ENCODE measurements around the gene PLCH2. TPM values are rescaled to one million over a fixed set of nuclear protein-coding genes. Genes with fewer than 3 reads are reported as not detected.

Gene PLCH2
- total RNA-seq, 1 donor from 2014 or later = 3.4 TPM

DNA sequence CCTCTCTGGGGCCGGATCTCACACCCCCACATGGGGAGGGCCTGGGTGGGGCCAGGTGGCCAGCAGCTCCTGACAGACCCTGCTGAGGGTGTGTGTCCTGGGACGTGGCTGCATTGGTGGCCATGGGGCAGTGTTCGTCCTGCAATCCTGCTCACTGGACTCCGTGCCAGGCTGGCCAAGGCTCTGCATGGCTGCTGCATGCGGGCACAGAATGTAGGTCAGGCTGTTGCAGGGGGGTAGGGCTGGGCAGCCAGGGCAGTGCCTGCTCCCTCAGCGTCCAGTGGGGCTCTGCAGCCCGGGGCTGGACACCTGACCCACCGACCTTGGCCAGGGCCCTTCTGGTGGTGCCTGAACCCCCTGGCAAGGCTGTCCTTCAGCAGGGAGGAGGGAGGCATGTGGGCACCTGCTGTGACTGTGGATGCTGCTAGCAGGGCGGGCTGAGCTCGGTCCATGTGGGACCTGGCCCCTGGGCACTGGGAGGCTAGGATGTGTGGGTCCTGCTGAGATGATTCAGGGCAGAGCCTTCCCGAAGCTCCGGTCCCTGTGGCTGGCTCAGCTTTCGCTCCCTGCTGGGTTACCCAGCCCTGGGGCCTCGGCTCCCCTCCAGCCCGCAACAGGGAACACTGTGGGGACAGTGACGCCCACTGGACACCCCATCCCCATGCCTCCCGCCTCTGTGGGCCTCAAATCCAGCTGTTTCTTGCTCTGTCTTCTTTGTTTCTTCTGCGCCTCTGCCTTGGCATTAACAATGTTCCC is 14.9 kb upstream of the PLCH2 start:
- DNase-seq (ENCODE audit: low spot score) = peak; percentile 82
- peak; percentile 81 for ATAC-seq

DNA sequence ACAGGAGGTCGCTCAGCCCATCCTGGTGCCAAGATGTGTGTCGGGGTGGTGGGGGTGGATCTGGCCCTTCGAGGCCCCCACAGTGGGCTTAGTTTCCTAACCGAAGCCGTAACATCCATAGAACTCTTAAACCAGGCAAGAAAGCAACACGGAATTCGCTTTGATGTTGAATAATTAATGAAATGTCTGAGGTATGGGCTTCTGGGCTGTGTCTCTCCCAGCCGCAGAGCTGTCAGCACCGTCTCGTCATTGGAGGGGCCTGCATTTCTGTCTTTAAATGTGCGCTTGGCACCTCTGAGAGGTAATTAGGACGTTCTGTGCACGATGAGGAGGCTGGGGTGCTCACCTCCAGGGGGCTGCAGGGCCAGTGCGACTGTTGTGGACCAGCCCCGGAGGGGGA is 13.3 kb upstream of the PLCH2 start:
- no peak for ATAC-seq
- DNase-seq (ENCODE audit: low spot score) = no peak

DNA sequence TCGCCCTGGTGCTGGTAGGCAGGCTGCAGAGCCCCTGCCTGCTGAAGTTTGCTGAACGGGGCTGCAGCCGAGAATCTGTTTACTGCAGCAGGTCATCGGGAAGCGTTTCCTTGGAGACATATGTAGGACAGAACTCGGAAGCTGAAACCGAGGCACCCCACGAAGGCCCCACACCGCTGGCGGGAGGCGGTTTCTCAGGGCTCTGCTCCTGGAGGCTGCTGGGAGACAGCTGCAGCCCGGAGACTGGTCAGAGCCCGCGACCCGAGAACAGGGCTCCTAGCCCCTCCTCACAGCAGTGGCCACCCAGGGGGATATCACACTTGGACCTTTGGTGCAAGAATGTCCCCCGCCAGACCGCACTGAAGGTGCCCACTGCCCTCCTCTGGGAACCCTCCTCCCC is 12.7 kb upstream of the PLCH2 start:
- ATAC-seq (no peak), DNase-seq (ENCODE audit: low spot score) (no peak)

DNA sequence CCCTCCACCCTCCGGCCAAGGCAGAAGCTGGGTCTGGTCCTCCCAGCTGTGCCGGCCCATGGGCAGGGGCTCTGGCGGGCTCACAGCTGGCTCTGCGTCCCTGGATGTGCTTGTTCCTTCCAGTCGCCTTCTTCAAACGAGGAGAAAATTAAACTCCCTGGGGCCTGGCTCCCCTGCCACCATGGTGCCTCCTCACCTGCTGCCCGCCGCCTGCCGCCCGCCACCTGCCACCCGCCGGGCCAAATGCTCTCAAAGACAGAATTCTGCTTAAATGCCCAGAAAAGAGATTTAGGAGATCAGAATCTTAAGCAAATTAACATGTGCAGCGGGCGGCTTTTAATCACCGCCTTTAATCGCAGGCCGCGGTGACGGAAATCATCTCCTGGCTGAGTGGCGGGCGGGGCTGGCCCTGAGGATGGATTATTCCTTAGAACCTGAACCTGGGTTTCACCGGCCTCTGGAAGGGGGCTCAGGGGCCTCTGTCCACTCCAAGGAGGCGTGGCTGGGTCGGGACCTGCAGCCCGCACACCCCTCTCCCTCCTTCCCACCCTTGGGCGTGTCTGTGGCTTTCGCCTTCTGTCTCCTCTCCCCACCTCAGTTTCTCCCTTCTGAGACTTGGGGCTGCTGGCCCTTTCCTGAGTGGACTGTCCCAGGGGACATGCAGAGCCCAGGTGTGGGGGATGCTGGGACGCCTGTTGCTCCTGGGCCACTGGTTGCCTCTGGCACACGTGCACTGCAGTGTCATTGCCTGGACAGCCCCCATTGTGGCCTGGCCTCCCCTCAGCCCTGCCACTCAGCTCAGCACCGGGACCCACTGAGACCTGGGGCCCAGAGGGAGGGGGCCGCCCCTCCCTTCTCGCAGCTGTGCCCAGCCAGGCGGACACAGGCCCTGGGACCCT is 10.5 kb upstream of the PLCH2 start:
- no peak for ATAC-seq

DNA sequence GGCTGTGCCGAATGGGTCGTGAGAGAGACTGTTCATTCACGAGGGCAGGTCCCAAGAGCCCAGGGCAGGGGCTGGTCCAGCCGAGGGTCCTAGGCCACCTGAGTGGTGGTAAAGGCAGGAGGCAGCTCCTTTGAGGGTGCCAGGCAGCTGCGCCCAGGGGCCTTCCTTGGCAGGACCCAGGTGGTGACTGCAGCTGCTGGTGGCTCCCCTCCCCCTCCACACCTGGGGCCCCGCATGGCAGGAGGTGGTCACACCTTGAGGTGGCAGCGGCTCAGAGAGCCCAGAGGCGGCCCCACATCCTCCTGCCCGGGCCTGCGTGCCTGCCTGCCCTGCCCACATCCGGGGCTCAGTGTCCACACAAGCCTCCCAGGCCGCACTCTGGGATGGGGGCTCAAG is 9.8 kb upstream of the PLCH2 start:
- no peak for DNase-seq (ENCODE audit: low spot score)

More for the DNA sequence above, 10.5 kb upstream of the PLCH2 start:
- DNase-seq (ENCODE audit: low spot score) = no peak

DNA sequence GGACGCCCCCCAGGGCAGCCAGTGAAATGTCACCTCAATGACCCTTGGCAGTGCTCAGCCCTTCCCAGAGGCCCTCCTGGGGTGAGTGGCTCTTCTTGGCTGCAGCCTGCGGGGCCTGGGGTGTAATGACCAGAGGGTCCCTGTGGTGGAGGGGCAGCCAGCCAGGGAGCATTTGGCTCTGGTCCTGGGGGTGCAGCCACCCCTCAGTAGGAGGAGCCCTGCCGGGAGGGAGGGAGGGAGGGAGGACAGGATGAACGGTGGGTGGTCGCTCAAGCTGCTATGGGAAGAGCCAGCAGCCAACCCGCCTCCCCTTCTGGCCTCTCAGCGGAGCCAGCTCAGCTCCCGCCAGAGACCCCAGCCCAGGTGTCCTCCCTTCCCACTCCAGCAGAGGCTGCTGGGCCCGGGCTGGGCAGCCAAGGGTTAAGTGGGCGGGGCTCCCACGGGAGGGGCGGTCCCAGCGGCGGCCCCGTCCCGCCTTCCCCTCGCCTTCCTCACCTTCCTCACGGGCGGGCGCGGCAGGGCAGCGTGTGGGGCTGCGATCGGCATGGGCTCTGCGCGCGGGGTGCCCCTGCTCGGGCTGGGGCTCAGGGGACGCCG is 9.0 kb upstream of the PLCH2 start:
- DNase-seq (ENCODE audit: low spot score) (no peak), ATAC-seq (no peak)

More for the DNA sequence above, 9.8 kb upstream of the PLCH2 start:
- ATAC-seq = no peak

DNA sequence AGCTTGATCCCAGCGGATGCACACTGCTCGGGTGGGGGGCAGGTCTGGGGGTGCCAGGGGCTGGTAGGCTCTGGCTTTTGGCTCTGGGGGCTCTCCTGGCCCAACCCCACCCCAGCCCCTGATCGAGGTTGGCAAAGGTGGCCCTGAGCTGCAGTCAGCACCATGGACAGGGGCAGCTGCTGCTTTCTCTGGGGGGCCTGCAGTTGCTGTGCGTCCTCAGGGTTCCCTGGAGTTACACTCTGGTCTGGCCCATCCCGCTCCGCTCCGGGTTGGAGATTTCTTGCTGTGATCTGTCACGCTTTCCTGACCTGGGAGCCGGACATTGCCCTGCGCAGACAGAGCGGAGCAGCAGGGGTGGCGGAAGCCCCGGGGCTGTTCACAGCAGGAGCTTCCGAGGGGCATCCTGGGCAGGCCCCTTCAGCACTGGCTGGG is 8.0 kb upstream of the PLCH2 start:
- ATAC-seq (peak; percentile 46), DNase-seq (ENCODE audit: low spot score) (no peak)

DNA sequence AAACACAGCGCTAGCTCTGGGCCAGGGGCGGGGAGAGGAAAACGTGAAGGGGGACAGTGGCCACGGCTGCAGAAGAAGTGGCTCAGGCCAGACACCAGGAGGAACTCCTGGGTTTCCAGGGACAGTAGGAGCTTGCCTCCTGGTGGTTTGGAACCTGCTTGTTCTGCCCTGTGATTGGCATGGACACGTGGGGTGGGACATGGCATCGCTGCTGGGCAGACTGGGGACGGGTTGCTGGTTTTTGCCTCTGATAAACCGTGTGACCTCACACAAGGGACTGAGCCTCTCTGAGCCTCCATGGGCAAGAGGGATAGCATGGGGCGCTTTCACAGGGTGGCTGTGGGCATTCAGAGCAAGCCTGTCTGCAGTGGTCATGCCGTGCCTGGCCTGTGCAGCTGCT is 7.5 kb upstream of the PLCH2 start:
- DNase-seq (ENCODE audit: low spot score) (no peak), ATAC-seq (no peak)

DNA sequence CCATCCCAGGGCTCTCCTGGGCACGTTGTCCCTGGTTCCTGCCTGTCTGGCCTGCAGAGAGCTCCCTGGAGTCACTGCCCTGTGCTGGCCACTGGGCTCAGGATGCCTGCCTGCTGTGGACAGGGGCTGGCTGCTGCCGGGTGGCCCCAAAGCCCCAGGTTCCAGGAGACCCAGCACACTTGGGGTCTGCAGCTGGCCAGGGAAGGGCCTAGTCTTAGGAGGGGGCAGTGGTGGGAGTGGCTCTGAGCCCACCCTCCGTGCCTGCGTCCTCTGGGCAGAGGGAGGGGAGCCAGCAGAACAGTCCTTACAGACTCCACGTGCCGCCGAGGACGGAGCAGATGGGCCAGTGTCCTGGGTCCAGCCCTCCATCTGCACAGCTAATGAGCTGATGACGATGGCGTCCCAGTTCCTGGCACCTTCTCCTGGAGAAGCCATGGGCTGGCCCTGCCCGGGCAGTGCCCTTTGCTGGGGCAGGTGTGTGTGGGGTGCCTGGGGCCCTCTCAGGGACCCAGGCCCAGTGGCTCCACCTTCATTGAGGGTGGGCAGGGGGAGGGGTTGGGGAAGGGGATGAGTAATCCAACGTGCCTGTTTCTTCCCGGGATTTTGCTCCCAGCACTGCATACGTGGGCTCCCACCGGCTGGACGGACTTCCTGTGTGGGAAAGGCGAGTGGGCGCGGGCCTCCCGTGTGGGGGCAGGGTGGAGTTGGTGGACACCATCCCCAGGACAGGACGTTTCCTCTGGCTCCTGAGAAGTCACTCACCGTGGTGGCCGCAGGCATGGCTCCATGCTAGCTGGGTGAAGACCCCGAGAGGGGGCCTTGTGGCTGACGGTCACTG is 6.8 kb upstream of the PLCH2 start:
- no peak for ATAC-seq
- no peak for DNase-seq (ENCODE audit: low spot score)

DNA sequence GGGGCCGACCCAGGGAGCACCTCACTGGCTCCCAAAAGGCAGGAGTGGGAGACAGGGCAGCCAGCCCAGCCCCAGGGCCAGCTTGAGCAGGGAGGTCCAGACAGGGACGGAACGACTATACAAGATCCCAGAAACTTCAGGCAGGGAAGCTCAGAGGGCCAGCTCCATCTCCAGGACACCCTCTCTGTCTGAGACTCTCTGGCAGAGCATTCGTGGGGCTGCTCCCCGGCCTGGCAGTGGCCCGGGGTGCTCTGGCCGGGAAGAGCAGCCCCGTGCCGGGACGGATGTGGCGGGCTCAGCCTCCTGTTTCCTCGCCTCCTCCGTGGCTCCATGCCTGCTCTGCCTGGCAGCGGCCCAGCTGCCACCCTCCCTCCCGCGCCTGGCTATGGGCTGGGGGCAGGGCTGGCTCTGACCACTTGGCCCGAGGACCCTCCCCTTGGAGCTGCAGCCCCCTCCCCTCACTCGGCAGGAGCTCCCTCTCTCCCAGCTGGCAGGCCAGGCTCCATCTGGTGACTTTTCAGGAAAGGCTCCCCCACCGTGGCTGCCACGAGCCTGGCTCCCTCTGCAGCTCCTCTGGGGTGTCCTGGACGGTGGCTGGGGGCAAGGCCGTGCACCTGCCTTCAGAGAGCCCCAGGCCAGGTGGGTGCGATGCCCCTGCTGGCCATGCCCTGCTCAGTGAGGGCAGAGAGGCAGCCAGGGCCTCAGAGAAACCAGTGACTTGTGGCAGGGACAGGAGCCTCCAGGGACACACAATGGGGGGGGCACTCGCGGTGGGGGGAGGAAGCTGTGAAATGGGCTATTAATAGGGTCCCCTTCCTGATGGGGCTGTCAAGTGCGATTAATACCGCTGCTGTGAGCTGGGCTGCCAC is 5.6 kb upstream of the PLCH2 start:
- DNase-seq (ENCODE audit: low spot score) = no peak

DNA sequence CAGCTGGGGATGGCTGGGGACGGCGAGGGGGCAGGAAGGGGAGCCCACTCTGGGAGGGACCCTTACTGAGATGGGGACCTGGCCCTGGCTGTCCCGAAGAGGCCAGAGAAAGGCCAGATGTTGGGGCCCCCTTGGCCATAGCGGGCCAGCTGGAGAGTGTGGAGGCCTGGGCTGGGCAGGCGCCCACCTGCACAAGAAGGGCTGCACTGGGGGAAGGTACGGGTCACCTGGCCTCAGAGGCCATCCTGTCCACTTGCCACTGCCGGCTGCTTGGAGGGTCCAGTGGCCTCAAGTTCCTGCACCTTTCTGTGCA is 5.0 kb upstream of the PLCH2 start:
- DNase-seq (ENCODE audit: low spot score) (no peak), ATAC-seq (no peak)

More for the DNA sequence above, 5.6 kb upstream of the PLCH2 start:
- no peak for ATAC-seq

DNA sequence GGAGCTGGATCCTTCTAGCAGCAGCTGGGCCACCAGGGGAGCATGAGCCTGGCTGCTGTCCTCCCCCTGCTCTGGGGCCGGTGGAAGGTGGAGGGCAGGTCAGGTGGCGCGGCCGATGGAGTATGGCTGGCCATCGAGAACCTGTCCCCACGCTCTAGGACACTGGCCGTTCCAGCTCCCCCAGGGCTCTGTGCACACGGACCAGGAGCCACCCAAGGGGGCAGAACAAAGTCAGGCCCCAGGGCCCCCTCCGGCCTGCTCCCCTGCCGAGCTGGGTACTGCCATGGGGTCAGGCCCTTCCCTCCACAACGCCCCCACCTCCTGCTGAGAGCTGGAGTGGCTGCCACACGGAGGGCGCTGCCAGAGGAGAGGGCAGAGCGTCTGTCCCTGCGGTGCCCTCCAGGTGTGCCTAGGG is 4.5 kb upstream of the PLCH2 start:
- ATAC-seq (no peak), DNase-seq (ENCODE audit: low spot score) (no peak)

DNA sequence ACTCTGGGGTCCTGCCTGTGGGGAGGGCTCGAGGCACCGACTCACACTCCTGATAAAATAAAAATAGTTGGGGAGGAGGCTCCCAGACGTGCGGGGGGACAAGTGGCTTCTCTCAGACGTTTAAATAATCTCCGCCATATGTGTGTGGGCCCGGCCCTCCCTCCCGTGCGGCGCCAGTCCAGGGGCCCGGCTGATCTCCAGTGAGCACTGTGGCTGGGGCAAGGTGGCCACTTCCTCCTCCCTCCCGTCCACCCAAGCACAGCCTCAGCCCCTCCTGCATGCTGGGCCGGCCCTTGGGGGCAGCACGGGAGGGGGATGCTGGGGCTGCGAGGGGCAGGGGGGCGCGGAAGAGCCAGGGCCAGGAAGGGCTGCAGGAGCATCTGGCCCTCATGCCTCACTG is 4.0 kb upstream of the PLCH2 start:
- DNase-seq (ENCODE audit: low spot score) (no peak), ATAC-seq (no peak)

DNA sequence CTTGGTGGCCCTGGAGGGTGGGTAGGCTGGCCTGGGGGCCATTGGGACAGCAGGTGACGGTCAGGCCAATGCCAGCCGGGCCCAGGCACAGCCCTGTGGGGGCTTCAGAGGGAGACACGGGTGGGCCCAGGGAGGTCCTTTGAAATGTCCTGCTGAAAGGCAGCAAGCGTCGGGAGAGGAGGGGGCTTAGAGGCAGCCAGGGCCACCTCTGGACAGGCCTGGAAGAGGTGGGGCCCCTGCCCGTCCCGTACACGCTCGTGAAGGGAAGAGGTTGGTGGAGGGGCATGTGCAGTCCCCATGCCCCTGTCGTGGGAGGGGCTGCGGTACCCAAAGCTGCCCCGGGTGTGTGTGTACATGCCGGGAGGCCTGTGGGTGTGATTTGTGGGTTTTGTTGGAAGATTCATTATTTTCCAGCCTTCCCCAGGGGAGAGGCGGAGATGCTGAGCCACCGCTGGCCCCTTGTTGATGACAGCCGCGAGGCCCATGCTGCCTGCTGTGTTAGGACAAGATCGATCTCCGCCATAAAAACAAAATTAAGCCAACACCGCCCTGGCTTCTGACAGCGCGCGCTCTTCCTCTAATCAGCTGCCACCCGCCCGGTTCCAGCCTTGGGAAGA is 3.4 kb upstream of the PLCH2 start:
- no peak for ATAC-seq
- DNase-seq (ENCODE audit: low spot score) = no peak

DNA sequence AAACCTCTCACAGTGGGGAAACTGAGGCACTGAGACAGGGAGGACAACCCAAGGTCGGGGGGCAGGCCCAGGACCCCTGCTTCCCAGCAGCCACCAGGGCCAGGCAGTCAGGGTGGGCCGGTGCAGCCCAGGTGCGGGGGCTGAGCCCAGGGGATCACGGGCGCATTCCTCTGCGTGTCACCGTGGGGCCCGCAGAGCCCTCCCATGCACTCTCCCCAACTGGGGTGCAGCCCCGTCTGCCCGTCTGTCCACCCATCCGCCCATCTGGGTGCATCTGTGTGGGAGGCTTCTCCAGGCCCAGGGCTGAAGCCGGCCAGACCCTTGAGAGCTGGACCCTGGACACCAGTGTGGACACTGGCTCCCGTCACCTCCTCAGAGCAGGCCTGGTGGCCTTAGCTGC is 2.9 kb upstream of the PLCH2 start:
- DNase-seq (ENCODE audit: low spot score) (no peak), ATAC-seq (no peak)

DNA sequence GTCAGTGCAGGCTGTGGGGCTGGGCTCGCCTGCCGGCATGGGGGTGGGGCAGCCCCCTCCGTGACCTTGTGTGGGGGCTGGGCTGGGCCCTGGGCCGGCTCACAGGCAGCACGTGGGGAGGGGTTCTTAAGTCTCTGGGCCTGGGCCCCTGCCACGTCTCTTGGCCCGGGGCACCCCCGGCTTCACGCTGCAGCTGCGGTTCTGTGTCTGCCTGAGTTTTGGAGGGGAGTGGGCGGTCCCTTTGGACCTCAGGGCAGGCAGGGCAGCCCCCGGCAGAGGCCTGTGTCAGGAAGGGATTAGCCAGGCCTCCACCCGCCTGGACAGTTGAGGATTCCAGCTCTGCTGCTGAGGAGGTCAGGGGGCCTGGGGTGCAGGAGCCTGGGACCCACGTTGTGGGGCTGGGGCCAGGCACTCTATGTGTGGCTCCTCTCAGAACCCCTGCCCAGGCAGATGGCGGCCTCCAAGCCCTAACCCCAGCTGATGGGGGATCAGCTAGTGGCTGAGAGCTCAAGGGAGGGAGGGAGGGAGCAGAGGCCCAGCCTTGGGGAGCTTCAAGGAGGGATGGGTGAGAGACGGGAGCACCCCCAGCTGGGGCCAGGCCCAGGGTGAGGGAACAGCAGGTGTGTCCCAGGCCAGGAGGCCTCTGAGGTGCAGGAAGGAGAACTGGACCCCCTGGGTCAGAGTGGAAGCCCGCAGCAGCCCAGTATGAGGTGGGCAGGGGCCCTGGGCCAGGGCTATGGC is 1.8 kb upstream of the PLCH2 start:
- ATAC-seq (no peak), DNase-seq (ENCODE audit: low spot score) (no peak)

DNA sequence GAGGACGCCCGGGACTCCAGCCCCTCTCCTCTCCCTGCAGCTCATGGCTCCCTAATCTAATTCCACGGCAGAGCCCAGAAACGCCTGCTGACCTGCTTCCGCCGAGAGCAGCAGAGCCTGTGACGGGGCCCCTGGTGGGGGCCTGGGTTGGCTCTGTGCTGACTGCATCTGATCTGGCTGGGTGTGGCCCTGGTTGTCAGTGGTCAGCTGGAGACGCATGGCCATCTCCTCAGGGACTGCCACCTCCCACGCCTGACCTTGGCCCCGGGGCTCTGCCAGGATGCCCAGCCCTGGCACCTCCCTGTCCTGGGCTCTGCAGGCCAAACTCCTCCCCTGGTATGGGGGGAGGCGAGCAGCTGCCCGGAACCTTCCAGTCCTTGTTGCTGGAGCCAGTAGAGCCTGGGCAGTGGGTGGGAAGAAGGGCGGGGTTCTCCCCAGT is 1.1 kb upstream of the PLCH2 start:
- DNase-seq (ENCODE audit: low spot score) (peak; percentile 93), ATAC-seq (peak; percentile 85)

DNA sequence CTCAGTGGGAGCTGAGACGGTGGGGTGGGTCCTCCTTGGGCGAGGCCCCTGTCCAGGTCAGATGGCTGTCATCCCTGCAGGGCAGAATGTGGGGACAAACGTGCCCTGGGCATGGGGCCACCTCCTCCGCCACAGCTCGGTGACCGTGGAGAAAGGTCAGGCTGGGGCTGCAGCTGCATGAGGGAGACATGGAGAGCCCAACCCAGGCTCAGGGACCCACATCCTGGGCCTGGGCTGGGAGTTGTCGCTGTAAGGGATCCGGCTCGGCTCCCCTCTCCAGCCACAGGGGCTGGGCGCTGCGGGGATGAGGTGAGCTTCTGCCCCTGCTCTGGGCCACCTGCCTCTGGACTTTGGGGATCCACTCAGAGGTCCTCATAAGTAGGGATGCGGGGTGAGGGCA is 518 bp upstream of the PLCH2 start:
- DNase-seq (ENCODE audit: low spot score) (peak; percentile 68), ATAC-seq (peak; percentile 52)

DNA sequence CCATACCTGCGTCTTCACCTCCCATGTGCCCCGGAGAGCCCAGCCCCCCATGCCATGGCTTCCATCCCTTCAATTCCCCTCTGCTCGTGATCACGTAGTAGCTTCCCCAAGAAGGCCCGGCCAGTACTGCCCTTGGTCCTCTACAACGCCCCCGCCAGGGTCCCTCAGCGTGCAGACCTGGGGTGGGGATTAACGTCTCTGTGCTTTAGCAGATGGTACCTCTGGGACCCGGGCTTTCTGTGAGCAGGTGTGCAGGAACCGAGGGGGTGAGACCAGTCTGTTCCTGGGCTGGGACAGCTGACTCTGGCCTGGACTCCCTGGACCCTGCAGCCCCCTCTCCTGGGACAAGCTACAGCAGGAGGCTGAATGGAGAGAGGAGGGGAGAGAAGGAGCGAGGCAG is 1.2 kb downstream of the PLCH2 start:
- ATAC-seq = no peak
- DNase-seq (ENCODE audit: low spot score) = no peak

All from left lobe of liver (tissue), 2 donors.